Stimulated activated CD8-positive, alpha-beta memory T cell treated with anti-CD3 and anti-CD28 coated beads, Interleukin-7, amount 100 ng/mL, for 48 hours (primary cell): ENCODE results near the gene AK5.

Source experiments
- DNase-seq, 2 donors: peaks; one replicate each; pipeline ENCODE4 v3.0.0-alpha.2; 2020; ENCODE audit warnings: low read depth in 1 of 2; ENCODE audit errors: extremely low read depth in 1 of 2

Gene AK5

DNA sequence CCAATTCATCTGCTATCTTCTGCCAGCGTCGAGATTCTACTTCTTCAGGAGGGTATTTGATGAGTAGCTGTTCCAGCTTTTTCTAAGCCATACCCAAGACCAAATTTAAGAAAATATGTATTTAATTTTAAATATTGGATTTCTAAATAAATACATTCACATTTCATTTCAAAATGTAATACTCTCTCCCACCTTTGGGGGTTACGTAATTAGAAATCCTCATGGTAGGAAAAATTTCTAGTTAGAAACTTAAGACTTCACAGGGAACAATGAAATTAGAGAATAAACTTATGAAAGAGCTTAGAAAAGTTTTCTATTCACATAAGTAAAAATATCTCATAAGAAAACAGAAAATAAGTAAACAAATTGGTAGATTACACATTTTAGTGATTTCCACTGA, 297.7 kb downstream of the AK5 start:
- DNase-seq, result no peak

- no peak for DNase-seq
Observed at GRCh38 chr1:77582905-77583304, 301.1 kb downstream of the AK5 start.

DNA sequence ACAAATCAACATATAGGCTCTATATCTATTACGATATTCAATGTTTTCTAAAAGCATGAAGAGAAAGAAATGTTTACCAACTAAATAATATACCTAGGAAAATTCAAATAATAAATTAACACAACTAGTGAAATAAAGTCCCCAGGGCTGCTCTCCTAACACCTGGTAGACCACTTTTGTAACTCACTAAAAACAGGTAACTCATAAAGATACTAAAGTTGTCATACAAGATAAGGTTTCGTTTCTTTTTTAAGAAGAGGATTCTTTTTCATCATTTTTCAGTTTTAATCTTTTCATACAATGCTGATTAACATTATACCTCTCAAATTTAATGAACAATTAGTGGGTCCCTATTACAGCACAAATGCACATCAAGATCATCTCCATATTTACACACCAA, 301.7 kb downstream of the AK5 start:
- no peak for DNase-seq

DNA sequence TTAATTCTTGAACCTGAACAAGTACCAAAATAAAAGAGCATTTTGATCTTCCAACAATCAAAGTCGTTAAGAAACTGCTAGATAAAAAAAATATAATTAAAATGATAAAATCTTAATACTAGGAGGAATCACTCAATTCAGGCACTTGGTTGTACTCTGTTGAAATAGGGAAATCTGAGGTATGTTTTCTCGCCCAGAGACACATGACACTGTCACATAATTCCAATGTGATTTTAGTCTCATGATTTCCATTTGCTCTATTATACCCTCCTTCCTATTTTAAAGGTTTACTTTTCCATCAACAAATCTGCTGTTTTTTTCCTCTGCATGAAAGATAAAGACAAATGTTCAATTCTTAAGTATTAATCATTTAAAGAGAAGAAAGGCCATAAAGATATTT, 303.1 kb downstream of the AK5 start:
- no peak for DNase-seq

- no peak for DNase-seq
Observed at GRCh38 chr1:77585610-77586314, 303.9 kb downstream of the AK5 start.

DNA sequence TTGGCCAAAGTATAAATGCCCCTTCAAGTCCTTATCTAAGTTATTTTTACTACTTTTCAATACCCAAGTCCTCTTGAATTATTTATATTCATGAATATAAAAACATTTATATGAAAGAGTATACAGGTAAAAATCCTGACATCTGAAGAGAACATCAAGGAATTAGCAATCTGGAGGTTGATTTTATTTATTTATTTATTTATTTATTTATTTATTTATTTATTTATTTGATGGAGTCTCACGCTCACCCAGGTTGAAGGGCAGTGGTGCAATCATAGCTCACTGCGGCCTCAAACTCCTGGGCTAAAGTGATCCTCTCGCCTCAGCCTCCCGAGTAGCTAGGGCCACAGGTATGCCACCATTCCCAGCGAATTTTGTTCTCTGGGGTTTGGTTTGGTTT, 307.4 kb downstream of the AK5 start:
- no peak for DNase-seq

GRCh38 chr1:77590651-77591050, 308.8 kb downstream of the AK5 start:
- DNase-seq, result no peak

GRCh38 chr1:77592906-77593305, 311.1 kb downstream of the AK5 start:
- no peak for DNase-seq

DNA sequence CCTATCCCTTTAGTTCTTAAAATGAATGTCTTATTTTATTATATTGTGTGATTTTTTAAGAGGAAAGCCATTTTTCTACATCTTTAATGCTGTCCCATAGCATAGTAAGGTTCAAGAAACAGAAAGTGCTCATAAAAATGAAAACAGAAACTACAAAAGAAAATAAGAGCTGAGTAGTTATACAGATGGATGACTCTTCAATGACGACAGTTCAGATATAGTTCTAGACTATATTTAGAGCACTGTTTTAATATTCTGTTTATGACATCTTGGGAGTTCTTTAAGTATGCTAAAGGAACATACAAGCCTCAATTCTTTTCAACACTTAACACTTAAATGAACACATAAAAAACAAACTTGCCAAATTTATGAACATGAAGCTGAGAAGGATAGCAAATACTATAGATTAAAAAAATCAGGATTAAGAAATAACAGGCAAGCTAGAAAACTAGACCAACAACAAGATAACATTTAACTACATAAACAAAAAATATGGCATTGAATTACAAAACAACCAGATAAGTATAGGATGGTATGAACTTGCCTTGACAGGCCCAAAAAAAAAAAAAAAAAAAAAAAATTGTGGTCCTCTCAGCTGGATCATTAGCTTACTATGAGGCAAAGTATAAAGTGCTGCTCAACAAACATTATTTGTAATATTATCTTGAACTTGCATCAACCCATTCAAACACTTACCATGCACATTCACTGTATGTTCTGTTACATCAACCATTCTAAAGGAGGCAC, 312.7 kb downstream of the AK5 start:
- DNase-seq, result no peak

DNA sequence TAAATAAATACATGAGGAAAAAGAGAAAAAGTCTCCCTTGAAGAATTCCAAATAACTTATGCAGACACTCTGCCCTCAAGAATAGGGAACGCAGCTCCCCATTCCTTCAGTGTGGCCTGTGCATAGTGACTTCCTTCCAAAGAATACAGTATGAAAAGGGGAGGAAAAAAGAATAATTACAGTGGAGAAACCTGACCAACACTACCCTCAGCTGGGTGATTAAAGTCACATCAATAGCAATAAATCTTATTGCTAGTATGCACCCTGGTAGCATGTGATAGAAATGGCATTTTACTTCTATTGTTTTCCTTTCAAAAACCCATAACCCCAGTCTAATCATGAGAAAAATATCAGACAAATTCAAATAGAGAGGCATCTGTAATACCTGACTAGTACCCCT, 315.5 kb downstream of the AK5 start:
- no peak for DNase-seq

GRCh38 chr1:77605246-77606026, 323.6 kb downstream of the AK5 start:
- no peak for DNase-seq

DNA sequence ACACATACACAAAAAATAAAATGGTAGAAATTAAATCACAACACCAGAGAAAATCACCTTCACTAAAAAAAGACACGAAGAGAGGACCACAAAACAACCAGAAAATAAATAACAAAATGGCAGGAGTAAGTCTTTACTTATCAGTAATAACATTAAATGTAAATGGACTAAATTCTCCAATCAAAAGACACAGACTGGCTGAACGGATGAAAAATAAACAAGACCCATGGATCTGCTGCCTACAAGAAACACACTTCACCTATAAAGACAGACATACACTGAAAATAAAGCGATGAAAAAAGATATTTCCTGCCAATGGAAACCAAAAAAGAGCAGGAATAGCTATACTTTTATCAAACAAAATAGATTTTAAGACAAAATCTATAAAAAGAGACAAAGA, 327.1 kb downstream of the AK5 start:
- DNase-seq, result no peak
